Ovary (tissue), 9 donors: ENCODE data around the gene GRAMD4. TPM values are rescaled to one million over a fixed set of nuclear protein-coding genes. Genes with fewer than 3 reads are reported as not detected.
A peak's percentile ranks its signal among the peaks of the same experiment; 100 is the strongest.

Experiments used
- DNase-seq, 5 donors: peaks; one replicate each; pipeline ENCODE4 v3.0.0-alpha.2; 2019 to 2020
- H3K27ac ChIP-seq, 2 donors: fragments of 200-600 bp; one replicate each; pipeline versions ENCODE4 v1.5.1 to v1.8.0; 2019 to 2022
- H3K27me3 ChIP-seq: fragments of 200-600 bp; one replicate; pipeline ENCODE4 v1.8.0; 2022
- H3K36me3 ChIP-seq: fragments of 200-600 bp; sonication (generic); one replicate; pipeline ENCODE4 v1.5.1; 2019
- H3K4me1 ChIP-seq: one replicate; pipeline ENCODE4 v1.8.1; 2013; ENCODE audit warnings: mild to moderate bottlenecking, moderate library complexity; ENCODE audit not compliant: insufficient read depth
- H3K4me3 ChIP-seq: fragments of 200-600 bp; sonication (generic); one replicate; pipeline ENCODE4 v1.5.1; 2017
- H3K9me3 ChIP-seq, 2 donors: fragments of 200-600 bp in 1 of 2; sonication (generic) in 1 of 2; one replicate each; pipeline versions ENCODE4 v1.5.1 to v1.8.1; 2013 to 2019; ENCODE audit warnings: mild to moderate bottlenecking in 1 of 2, moderate library complexity in 1 of 2
- EP300 ChIP-seq: sonication (generic); formaldehyde crosslinking; IDR thresholded peaks from one replicate; pipeline ENCODE4 v1.6.1; 2017; ENCODE audit warnings: antibody characterized with exemption
- POLR2A ChIP-seq: fragments of 450-650 bp; IDR thresholded peaks from one replicate; pipeline ENCODE4 v1.6.1; 2017; ENCODE audit warnings: antibody characterized with exemption, mild to moderate bottlenecking, moderate library complexity
- WGBS, 3 donors: extraction: QIAGEN DNeasy Blood & Tissue Kit in 1 of 3; methylation state at CpG; one replicate each; pipeline versions ENCODE4 v1.1.5 to v1.1.7; 2013 to 2017; 5-methylcytosine and 5-hydroxymethylcytosine counted together
- intact Hi-C, 4 donors: fragments of 100-400 bp; cut with DNase I; formaldehyde crosslinking; loops; one replicate each; pipeline versions ENCODE4 v1.11.0 to v1.15.1; 2022 to 2023
- polyA plus RNA-seq, 2 donors: library from polyadenylated mRNA; stranded (reverse); fragments of 200-250 nt in 1 of 2; fragments of 350-450 nt in 1 of 2; fragmentation: Illumina TruSeq in 1 of 2; extraction: RNeasy Lipid Tissue Mini Kit (QIAGEN cat#74804) in 1 of 2; gene quantifications; one replicate each; pipeline ENCODE4 v1.2.3, GENCODE V29; 2013 to 2014
- total RNA-seq, 7 donors: library from RNA; depleted of rRNA in 2 of 7; stranded (reverse); fragments of >200 nt in 2 of 7; fragmentation: NEBNext Ultra II Directional in 3 of 7; extraction: Animal tissue kit (Norgen Biotek cat#: 25700) in 3 of 7; gene quantifications; one replicate each; pipeline versions ENCODE4 v1.1.0 to v1.2.4, GENCODE V29; 2016 to 2023
- TF ChIP-seq, protein P1 (sequence below), 3 donors: fragments of 450-650 bp in 2 of 3; fragments of 200-600 bp in 1 of 3; IDR thresholded peaks; one replicate each; pipeline versions ENCODE4 v1.5.1 to v1.8.0; 2016 to 2022; ENCODE audit warnings: antibody characterized with exemption in 3 of 3, mild to moderate bottlenecking in 1 of 3
- donor health status: DM: no; HTN: no; CAD: no; lungs with moderate emphysema.
- donor health status: DM: no; HTN: no; CAD: no.
- donor health status: Bipolar disorder and iron deficiency.
- donor health status: DM: yes; HTN: yes; CAD: no.
- donor health status: DM: no; HTN: no; CAD: no.
- donor health status: DM: yes; HTN: yes; CAD: no.

The GRAMD4 gene
- total and polyA plus RNA-seq, 9 donors, result 6.2 to 40.4 (median 27.8) TPM

DNA sequence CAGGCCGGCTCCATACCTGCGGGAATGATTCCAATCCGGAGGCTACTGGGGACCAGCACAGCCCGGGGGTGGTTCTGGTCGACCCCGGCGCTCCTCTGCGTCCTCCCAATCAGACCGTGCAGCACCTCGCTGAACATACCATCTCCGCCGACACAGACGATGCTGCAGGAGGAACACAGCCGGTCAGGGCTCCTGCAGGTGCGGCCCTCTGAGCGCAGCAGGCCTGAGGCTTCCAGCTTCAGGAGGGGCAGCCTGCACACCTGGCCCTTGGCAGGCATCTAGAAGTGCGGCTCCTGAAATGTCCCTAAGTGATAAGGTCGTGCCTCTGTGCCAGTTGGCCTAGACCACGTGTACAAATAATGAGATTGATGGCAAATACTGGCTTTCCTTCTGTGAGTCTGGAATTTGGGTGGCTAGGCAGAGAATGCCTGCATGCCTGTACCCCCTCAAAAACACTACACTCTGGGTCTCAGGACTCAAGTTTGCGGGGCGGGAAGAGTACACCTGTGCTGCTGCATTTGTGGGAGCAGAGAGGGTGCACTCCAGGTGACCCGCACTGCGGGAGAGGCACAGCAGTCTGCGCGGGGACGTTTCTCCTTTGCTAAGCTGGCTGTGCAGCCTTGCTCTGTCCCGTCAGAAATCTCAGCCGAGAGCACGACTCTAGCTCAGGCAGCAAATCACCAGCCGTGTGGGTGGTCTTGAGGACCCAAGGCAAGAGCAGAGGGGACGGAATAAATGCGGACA is 87.8 kb downstream of the GRAMD4 start:
- TF ChIP-seq EP300 (no peak), POLR2A (no peak)
- TF ChIP-seq, protein P1, sequence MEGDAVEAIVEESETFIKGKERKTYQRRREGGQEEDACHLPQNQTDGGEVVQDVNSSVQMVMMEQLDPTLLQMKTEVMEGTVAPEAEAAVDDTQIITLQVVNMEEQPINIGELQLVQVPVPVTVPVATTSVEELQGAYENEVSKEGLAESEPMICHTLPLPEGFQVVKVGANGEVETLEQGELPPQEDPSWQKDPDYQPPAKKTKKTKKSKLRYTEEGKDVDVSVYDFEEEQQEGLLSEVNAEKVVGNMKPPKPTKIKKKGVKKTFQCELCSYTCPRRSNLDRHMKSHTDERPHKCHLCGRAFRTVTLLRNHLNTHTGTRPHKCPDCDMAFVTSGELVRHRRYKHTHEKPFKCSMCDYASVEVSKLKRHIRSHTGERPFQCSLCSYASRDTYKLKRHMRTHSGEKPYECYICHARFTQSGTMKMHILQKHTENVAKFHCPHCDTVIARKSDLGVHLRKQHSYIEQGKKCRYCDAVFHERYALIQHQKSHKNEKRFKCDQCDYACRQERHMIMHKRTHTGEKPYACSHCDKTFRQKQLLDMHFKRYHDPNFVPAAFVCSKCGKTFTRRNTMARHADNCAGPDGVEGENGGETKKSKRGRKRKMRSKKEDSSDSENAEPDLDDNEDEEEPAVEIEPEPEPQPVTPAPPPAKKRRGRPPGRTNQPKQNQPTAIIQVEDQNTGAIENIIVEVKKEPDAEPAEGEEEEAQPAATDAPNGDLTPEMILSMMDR (IDR thresholded peaks at IDR 0.05), result no peak
- H3K27ac ChIP-seq, result no peak overlapping the region
- intact Hi-C loops, result no loop called here
- no peaks in the 10 kb centered on the region for H3K27me3 ChIP-seq
- no peaks in the 10 kb centered on the region for H3K9me3 ChIP-seq
- H3K4me3 ChIP-seq, result no peak overlapping the region
- no peaks in the 10 kb centered on the region for H3K36me3 ChIP-seq
- DNase-seq, result no peak
- no peaks in the 10 kb centered on the region for H3K4me1 ChIP-seq
- 86 to 93% (median 92%) methylated on average over 32 of the region's 32 CpGs for WGBS, 3 donors

DNA sequence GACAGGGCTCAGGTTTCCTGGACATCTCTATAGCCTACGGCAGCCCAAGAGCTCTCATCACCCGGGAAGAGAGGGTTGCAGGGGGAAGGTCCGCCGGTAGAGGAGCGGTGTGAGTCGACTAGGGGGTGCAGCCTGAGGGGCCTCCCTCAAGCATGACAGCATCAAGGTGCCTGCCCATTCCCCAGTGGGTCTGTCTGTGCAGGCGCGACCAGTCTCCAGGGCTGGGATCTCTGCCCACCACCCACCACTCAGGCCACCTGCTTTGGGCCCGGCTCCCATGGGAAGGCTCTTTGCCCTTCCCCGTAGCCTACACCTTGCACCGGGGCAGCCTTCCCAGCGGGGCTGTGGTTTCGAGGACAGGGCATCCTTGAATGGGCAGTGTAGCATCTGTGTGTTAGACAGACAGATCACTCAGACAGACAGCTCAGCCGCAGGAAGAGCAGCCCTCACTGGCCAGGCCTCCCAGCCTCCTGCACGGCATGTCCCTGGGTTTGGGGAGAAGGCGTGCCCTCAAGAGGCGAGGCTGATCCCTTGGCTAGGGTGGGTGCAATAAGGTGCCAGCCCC is 88.7 kb downstream of the GRAMD4 start:
- H3K36me3 ChIP-seq, result no peaks in the 10 kb centered on the region
- 93 to 97% (median 95%) methylated on average over 17 of the region's 17 CpGs for WGBS, 3 donors
- TF ChIP-seq, protein P1 (IDR thresholded peaks at IDR 0.05), result no peak
- TF ChIP-seq EP300 (no peak), POLR2A (no peak)
- peaks cover 4% of the 10 kb centered on the region for H3K4me1 ChIP-seq
- no peak overlapping the region for H3K27ac ChIP-seq
- intact Hi-C loops, result no loop called here
- no peak for DNase-seq
- H3K9me3 ChIP-seq, result no peaks in the 10 kb centered on the region
- H3K4me3 ChIP-seq, result no peak overlapping the region
- no peaks in the 10 kb centered on the region for H3K27me3 ChIP-seq

DNA sequence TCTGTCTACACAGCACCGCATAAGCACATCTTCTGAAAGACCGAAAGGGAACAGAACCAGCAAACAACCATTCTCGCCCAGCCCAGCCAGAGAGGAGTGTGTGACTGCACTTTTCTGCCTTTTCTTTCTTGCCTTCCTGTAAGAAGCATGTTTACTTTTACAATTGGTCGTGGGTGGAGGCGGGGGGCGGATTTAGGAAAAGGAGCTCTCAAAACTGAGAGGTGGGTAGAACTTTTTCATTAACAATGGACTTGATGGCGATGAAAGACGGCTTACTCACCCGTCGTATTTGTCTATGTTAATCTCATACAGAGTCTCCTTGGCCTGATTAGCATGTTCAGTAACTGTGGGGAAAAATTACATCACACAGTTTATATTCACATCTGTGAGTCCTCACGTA is 90.6 kb downstream of the GRAMD4 start:
- H3K4me1 ChIP-seq, result peaks cover 8% of the 10 kb centered on the region
- 95% methylated on average over 11 of the region's 11 CpGs for WGBS, 3 donors
- TF ChIP-seq, protein P1 (IDR thresholded peaks at IDR 0.05), result no peak
- TF ChIP-seq EP300, result no peak
- TF ChIP-seq POLR2A, result no peak
- intact Hi-C loops, result no loop called here
- H3K4me3 ChIP-seq, result no peak overlapping the region
- no peaks in the 10 kb centered on the region for H3K36me3 ChIP-seq
- no peaks in the 10 kb centered on the region for H3K9me3 ChIP-seq
- DNase-seq, result no peak
- H3K27ac ChIP-seq, result no peak overlapping the region
- H3K27me3 ChIP-seq, result no peaks in the 10 kb centered on the region

DNA sequence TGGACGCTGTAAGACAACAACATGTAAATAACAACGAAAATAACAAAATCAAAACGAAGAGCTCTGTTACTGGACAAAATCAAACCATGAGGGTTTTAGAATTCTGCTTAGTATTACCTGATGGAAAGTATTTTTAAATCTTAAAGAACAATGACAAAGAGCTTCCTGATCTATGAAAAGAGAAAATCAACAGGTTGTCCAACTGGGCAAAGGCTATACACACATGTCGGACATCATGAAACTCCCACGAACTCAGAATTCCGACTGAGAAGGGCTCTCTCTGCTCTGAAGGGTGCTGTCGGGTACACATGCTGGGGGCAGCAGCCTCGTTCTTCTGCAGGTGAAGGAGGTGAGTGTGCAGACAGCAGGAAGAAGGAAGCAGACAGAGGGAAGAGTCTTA is 92.1 kb downstream of the GRAMD4 start:
- Histone ChIP-seq H3K27ac (no peak overlapping the region), H3K4me1 (peaks cover 8% of the 10 kb centered on the region), H3K4me3 (no peak overlapping the region), H3K27me3 (no peaks in the 10 kb centered on the region), H3K9me3 (no peaks in the 10 kb centered on the region), H3K36me3 (no peaks in the 10 kb centered on the region)
- WGBS, 3 donors, result 91 to 93% (median 92%) methylated on average over 8 of the region's 8 CpGs
- TF ChIP-seq EP300 (no peak), POLR2A (no peak)
- intact Hi-C loops, result no loop called here
- DNase-seq, result no peak

DNA sequence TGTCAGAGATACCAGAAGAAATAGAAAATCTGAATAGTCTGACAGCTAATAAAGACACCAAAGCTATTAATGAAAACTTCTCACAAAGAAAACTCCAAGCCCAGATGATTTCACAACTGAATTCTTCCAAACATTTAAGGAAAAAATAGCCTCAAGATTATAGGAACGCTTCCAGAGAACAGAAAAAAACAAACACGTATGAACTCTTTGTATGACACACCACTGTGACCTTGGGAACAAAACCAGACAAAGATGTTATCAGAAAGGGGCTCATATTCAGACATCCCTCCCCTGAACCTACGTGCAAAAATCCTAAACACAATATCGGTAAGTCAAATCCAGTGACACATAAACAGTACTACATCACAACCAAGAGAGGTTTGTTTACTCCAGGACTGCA is 94.4 kb downstream of the GRAMD4 start:
- WGBS, 3 donors, result 6 to 9% (median 6%) methylated on average over 4 of the region's 4 CpGs
- peak overlapping the region in 1 of 2 donors; percentile 38 for H3K27ac ChIP-seq
- DNase-seq, result no peak

More for the DNA sequence above, 94.4 kb downstream of the GRAMD4 start:
- H3K4me3 ChIP-seq, result no peak overlapping the region
- H3K36me3 ChIP-seq, result no peaks in the 10 kb centered on the region
- no peaks in the 10 kb centered on the region for H3K9me3 ChIP-seq
- TF ChIP-seq EP300, result no peak
- TF ChIP-seq, protein P1 (IDR thresholded peaks at IDR 0.05), result no peak
- TF ChIP-seq POLR2A, result no peak
- H3K27me3 ChIP-seq, result no peaks in the 10 kb centered on the region
- intact Hi-C loops, result no loop called here
- peaks cover 8% of the 10 kb centered on the region for H3K4me1 ChIP-seq
